Measurements from ENCODE around the gene SPATS2L. TPM values are rescaled to one million over a fixed set of nuclear protein-coding genes. Genes with fewer than 3 reads are reported as not detected.

The SPATS2L gene
- total RNA-seq, 2 donors from 2014 or later = 40.3 to 89.9 TPM

- WGBS, 2 experiments (ENCODE audit: insufficient coverage in 1 of 2, insufficient read length in 1 of 2) = 86 to 89% methylated on average over 10 of the region's 10 CpGs
- H3K27ac ChIP-seq (ENCODE audit: low read depth, low read length) = no peak overlapping the region
These were observed 12.5 kb downstream of the SPATS2L start for GRCh38 chr2:200318940-200319435.

GRCh38 chr2:200319548-200320337 is 13.2 kb downstream of the SPATS2L start:
- H3K27me3 ChIP-seq (ENCODE audit: control insufficient read depth, insufficient read depth, low read length, poor library complexity, severe bottlenecking) = no peaks in the 10 kb centered on the region
- H3K9me3 ChIP-seq (ENCODE audit: control insufficient read depth, low read length) = no peaks in the 10 kb centered on the region
- TF ChIP-seq CTCF (conservative IDR thresholded peaks at IDR 0.05) = no peak
- H3K36me3 Mint-ChIP-seq (ENCODE audit: low read depth) = no peaks in the 10 kb centered on the region
- no peak overlapping the region for H3K4me3 Mint-ChIP-seq
- H3K4me3 ChIP-seq (ENCODE audit: low read length) = no peak overlapping the region
- H3K9ac ChIP-seq (ENCODE audit: extremely low read depth, low read length, poor library complexity, severe bottlenecking) = peak overlapping the region; percentile 6
- DNase-seq = no peak
- no peaks in the 10 kb centered on the region for H3K9me3 Mint-ChIP-seq
- peak overlapping the region; percentile 78 for H3K27ac Mint-ChIP-seq
- no peaks in the 10 kb centered on the region for H3K27me3 Mint-ChIP-seq (ENCODE audit: insufficient read depth)
- H3K4me1 Mint-ChIP-seq = peaks cover 72% of the 10 kb centered on the region
- H3K27ac ChIP-seq (ENCODE audit: low read depth, low read length) = peak overlapping the region; percentile 30
- 65 to 86% methylated on average over 2 to 3 of the region's 4 CpGs for WGBS, 2 experiments (ENCODE audit: insufficient coverage in 1 of 2, insufficient read length in 1 of 2)
- peaks cover 8% of the 10 kb centered on the region for H3K4me1 ChIP-seq (ENCODE audit: control insufficient read depth, insufficient read depth, low read length)
- no peaks in the 10 kb centered on the region for H3K36me3 ChIP-seq (ENCODE audit: control insufficient read depth, insufficient read depth, low read length)

More at GRCh38 chr2:200318940-200319435, 12.5 kb downstream of the SPATS2L start:
- Histone ChIP-seq H3K27me3 (ENCODE audit: control insufficient read depth, insufficient read depth, low read length, poor library complexity, severe bottlenecking) (no peaks in the 10 kb centered on the region), H3K9ac (ENCODE audit: extremely low read depth, low read length, poor library complexity, severe bottlenecking) (no peak overlapping the region), H3K4me1 (ENCODE audit: control insufficient read depth, insufficient read depth, low read length) (peaks cover 8% of the 10 kb centered on the region), H3K4me3 (ENCODE audit: low read length) (no peak overlapping the region), H3K36me3 (ENCODE audit: control insufficient read depth, insufficient read depth, low read length) (no peaks in the 10 kb centered on the region), H3K9me3 (ENCODE audit: control insufficient read depth, low read length) (no peaks in the 10 kb centered on the region)
- Mint-ChIP-seq H3K27me3 (ENCODE audit: insufficient read depth) (no peaks in the 10 kb centered on the region), H3K9me3 (no peaks in the 10 kb centered on the region), H3K27ac (no peak overlapping the region), H3K4me1 (peaks cover 71% of the 10 kb centered on the region), H3K4me3 (no peak overlapping the region), H3K36me3 (ENCODE audit: low read depth) (no peaks in the 10 kb centered on the region)
- no peak for DNase-seq
- TF ChIP-seq CTCF (conservative IDR thresholded peaks at IDR 0.05) = no peak

GRCh38 chr2:200320344-200320743 is 13.9 kb downstream of the SPATS2L start:
- Mint-ChIP-seq H3K4me3 (no peak overlapping the region), H3K27ac (no peak overlapping the region), H3K36me3 (ENCODE audit: low read depth) (no peaks in the 10 kb centered on the region), H3K9me3 (no peaks in the 10 kb centered on the region), H3K4me1 (peaks cover 72% of the 10 kb centered on the region), H3K27me3 (ENCODE audit: insufficient read depth) (no peaks in the 10 kb centered on the region)
- no peak overlapping the region for H3K9ac ChIP-seq (ENCODE audit: extremely low read depth, low read length, poor library complexity, severe bottlenecking)
- no peak for TF ChIP-seq CTCF (conservative IDR thresholded peaks at IDR 0.05)
- no peak for DNase-seq
- H3K36me3 ChIP-seq (ENCODE audit: control insufficient read depth, insufficient read depth, low read length) = no peaks in the 10 kb centered on the region
- H3K9me3 ChIP-seq (ENCODE audit: control insufficient read depth, low read length) = no peaks in the 10 kb centered on the region
- H3K4me3 ChIP-seq (ENCODE audit: low read length) = no peak overlapping the region
- no peaks in the 10 kb centered on the region for H3K27me3 ChIP-seq (ENCODE audit: control insufficient read depth, insufficient read depth, low read length, poor library complexity, severe bottlenecking)
- H3K27ac ChIP-seq (ENCODE audit: low read depth, low read length) = no peak overlapping the region
- WGBS, 2 experiments (ENCODE audit: insufficient coverage in 1 of 2, insufficient read length in 1 of 2) = 80 to 92% methylated on average over 2 of the region's 2 CpGs
- H3K4me1 ChIP-seq (ENCODE audit: control insufficient read depth, insufficient read depth, low read length) = peaks cover 8% of the 10 kb centered on the region

Data from endodermal cell (in vitro differentiated cells).